Ramos (cell line): Measurements from ENCODE around the gene FAM89B.
"Not testable (repeated sequence)": the region's sequence is repeated elsewhere in the genome, so short reads cannot be mapped to it uniquely, and the experiment has no call there.

ENCODE experiments used
- in situ Hi-C: fragments of 300-500 bp; cut with MboI; formaldehyde crosslinking; loops from one replicate; pipeline ENCODE4 v1.14.3; 2022; ENCODE audit warnings: low sequenced_read_pairs; ENCODE audit not compliant: unreplicated experiment

The FAM89B gene

DNA sequence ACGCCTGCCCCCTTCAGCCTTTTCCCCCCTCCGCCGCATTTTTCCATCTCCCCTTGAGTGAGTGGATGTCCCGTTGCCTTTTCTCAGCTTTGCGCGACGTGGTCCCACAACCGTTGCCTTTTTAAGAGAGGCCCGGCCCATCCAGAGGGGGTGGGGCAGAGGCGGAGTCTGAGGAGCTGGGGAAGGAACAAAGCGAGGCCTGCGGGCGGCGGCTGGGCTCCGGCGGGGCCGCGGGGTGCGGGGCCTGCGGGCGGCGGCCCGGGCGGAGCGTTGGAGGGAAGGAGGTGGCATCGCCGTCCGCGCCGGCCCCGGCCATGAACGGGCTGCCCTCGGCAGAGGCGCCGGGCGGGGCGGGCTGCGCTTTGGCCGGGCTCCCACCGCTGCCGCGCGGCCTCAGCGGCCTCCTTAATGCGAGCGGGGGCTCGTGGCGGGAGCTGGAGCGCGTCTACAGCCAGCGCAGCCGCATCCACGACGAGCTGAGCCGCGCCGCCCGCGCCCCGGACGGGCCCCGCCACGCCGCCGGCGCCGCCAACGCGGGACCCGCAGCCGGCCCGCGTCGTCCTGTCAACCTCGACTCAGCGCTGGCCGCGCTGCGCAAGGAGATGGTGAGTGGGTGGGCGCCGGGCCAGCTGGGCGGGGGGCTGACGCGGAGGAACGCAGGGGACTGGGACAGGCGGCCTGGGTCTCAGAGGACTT is at the start of gene FAM89B:
TSS of gene FAM89B (plus strand) at position 183 of the 696 bp plus-strand sequence. CDS start at position 315, 132 bp downstream.
- in situ Hi-C loops, result no loop called here

- in situ Hi-C loops, result not testable (repeated sequence)
These were observed 49.4 kb upstream of the FAM89B start for GRCh38 chr11:65522718-65523630.

DNA sequence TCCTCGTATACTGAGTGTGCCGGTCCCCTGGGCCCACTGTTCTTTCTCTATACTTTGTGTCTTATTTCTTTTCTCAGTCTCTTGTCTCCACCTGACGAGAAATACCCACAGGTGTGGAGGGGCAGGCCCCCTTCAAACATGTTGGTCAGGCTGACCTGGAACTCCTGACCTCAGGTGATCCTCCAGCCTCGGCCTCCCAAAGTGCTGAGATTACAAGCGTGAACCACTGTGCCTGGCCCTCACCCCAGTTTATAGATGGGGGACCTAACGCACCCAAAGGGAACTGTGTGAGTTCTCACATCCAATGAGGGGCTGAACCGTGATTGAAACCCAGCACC is 48.7 kb upstream of the FAM89B start:
- in situ Hi-C loops, result not testable (repeated sequence)

GRCh38 chr11:65524014-65524740 is 48.2 kb upstream of the FAM89B start:
- in situ Hi-C loops, result no loop called here

GRCh38 chr11:65524741-65525545 is 47.4 kb upstream of the FAM89B start, which contains the start of gene SCYL1:
SCYL1 (plus strand) TSS chr11:65525083; CDS start chr11:65525154, 71 bp downstream.
- in situ Hi-C loops, result no loop called here

DNA sequence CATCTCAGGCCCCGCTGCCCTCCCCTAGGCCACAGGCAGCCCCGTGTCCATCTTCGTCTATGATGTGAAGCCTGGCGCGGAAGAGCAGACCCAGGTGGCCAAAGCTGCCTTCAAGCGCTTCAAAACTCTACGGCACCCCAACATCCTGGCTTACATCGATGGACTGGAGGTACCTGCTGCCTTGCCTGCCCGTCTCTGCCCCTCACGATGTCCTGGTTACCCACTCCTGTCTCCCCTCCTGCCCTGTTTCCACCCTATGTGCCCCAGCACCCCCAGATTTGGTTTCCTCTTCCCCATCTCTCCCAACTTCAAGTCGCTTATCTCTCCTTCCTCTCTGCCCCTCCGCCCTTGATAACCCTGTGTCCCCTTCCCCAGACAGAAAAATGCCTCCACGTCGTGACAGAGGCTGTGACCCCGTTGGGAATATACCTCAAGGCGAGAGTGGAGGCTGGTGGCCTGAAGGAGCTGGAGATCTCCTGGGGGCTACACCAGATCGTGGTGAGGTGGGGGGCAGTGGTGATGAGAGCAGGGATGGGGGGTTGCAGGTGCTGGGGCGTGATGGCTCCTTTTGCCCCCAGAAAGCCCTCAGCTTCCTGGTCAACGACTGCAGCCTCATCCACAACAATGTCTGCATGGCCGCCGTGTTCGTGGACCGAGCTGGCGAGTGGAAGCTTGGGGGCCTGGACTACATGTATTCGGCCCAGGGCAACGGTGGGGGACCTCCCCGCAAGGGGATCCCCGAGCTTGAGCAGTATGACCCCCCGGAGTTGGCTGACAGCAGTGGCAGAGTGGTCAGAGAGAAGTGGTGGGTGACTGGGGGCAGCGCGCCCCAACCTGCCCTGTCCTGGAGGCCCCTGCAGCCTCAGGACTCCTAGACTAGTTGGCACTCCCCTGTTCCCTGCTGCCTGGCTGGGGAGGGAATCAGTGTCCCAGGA is 46.5 kb upstream of the FAM89B start:
- in situ Hi-C loops, result no loop called here

- in situ Hi-C loops, result no loop called here
These were observed 45.6 kb upstream of the FAM89B start for GRCh38 chr11:65526744-65527143.

GRCh38 chr11:65528819-65529350 is 43.5 kb upstream of the FAM89B start:
- in situ Hi-C loops, result no loop called here

GRCh38 chr11:65529475-65530156 is 42.7 kb upstream of the FAM89B start:
- in situ Hi-C loops, result no loop called here

- in situ Hi-C loops, result no loop called here
These were observed 42.2 kb upstream of the FAM89B start for GRCh38 chr11:65530157-65530496.

GRCh38 chr11:65532388-65533064 is 39.8 kb upstream of the FAM89B start:
- in situ Hi-C loops, result no loop called here

GRCh38 chr11:65535102-65535501 is 37.2 kb upstream of the FAM89B start:
- in situ Hi-C loops, result no loop called here

DNA sequence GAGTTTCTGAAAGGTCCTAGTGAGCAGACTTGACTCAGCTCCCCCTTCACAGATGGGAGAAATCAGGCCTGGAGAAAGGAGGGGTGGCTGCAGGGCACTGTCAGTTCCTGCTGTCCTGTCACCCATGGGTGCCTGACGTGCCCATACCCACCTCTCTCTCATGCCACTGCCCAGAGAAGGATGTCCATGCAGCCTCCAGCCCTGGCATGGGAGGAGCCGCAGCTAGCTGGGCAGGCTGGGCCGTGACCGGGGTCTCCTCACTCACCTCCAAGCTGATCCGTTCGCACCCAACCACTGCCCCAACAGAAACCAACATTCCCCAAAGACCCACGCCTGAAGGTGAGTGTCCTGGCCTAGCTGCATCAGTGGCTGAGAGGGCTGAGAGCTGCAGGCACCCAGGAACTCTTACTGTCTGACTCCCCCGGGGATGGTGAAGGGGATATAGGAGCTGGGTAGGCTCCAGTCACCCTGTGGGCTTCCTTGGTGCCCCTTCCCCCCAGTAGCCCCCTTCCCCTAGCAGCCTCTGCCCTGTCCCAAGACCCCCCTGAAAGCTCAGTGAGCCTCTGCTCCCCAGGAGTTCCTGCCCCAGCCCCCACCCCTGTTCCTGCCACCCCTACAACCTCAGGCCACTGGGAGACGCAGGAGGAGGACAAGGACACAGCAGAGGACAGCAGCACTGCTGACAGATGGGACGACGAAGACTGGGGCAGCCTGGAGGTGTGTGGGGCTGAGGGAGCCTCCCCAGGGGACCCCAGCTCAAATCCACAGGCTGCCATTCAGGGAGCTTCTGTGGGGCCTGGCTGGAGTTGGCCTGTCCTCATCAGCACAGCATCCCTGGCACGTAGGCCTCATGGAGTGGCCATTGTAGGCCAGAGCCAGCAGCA is 35.7 kb upstream of the FAM89B start:
- in situ Hi-C loops, result no loop called here

- in situ Hi-C loops, result no loop called here
These were observed 35.1 kb upstream of the FAM89B start for GRCh38 chr11:65537296-65537597.

DNA sequence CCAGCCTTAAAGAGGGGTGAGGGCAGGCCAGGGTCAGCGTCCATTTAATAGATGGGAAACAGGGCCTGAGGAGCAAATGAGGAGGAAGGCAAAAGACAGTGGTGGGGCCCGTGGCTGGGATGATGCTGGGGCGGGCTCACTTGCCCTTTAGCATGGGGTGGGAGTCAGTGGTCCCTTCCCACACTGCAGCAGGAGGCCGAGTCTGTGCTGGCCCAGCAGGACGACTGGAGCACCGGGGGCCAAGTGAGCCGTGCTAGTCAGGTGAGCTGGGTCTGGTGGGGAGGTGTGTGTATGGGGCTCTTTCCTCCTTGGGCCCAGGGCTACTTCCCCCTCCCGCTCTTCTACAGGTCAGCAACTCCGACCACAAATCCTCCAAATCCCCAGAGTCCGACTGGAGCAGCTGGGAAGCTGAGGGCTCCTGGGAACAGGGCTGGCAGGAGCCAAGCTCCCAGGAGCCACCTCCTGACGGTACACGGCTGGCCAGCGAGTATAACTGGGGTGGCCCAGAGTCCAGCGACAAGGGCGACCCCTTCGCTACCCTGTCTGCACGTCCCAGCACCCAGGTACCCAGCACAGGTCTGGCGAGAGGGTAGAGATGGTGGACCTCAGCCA is 34.6 kb upstream of the FAM89B start:
- in situ Hi-C loops, result no loop called here

DNA sequence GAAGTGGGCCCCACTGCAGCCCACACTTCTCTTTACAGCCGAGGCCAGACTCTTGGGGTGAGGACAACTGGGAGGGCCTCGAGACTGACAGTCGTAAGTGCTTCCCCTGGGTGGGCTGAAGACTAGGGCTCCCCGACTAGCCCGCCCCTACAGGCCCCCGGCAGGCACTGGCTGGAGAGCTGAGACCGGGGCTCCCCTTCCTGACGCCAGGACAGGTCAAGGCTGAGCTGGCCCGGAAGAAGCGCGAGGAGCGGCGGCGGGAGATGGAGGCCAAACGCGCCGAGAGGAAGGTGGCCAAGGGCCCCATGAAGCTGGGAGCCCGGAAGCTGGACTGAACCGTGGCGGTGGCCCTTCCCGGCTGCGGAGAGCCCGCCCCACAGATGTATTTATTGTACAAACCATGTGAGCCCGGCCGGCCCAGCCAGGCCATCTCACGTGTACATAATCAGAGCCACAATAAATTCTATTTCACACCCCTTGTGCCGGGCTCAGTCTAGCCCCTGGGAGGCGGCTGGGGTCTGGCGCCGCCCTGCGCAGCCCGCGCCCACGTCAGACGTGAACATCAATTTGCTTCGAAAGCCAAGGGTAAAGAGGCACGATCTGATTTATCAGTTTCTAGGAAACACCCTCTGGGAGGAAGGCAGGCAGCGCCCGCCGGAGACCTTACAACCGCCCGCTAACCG is 34.0 kb upstream of the FAM89B start:
- in situ Hi-C loops, result no loop called here
